HEK293 (cell line): ENCODE results near the gene MOK.

Experiments
- CTCF ChIA-PET: fragments of 350-600 bp; formaldehyde crosslinking; extraction: SDS; loops from one replicate; lab custom pipeline; 2021; ENCODE audit warnings: antibody characterized with exemption; lab: Yijun Ruan, JAX
- POLR2A ChIA-PET: fragments of 300-600 bp; formaldehyde crosslinking; extraction: SDS; loops from one replicate; lab custom pipeline; 2020; ENCODE audit warnings: antibody characterized with exemption, inconsistent platforms; lab: Yijun Ruan, JAX
- H3K27ac ChIP-seq: fragments of 200-500 bp; sonication (Bioruptor generic); 2 replicates; pipeline ENCODE4 v1.5.1; 2014; ENCODE audit warnings: low read depth, low read length, control low read depth, inconsistent platforms; ENCODE audit errors: extremely low read depth
- H3K36me3 ChIP-seq, 2 experiments: fragments of 200-500 bp in 1 of 2; sonication (Bioruptor generic) in 1 of 2; 1 replicate in 1 of 2; 2 replicates in 1 of 2; pipeline ENCODE4 v1.5.1; 2014 to 2017; ENCODE audit warnings: inconsistent platforms in 2 of 2, low read length in 2 of 2; ENCODE audit not compliant: control insufficient read depth in 2 of 2, insufficient read depth in 1 of 2
- H3K4me1 ChIP-seq: fragments of 200-500 bp; sonication (Bioruptor generic); 2 replicates; pipeline ENCODE4 v1.5.1; 2014; ENCODE audit warnings: mild to moderate bottlenecking, low read length, inconsistent platforms; ENCODE audit not compliant: control insufficient read depth, insufficient read depth
- H3K4me3 ChIP-seq: 2 replicates; pipeline ENCODE4 v1.5.1; 2011; ENCODE audit warnings: low read depth, mild to moderate bottlenecking, control low read depth, low read length, moderate library complexity
- H3K9me3 ChIP-seq: fragments of 200-500 bp; sonication (Bioruptor generic); 2 replicates; pipeline ENCODE4 v1.5.1; 2014; ENCODE audit warnings: low read depth, low read length, inconsistent platforms; ENCODE audit not compliant: control insufficient read depth, insufficient read depth
- MZF1 ChIP-seq: fragments of 450-650 bp; formaldehyde crosslinking; IDR thresholded peaks from 2 replicates; pipeline ENCODE4 v1.5.1; 2017; ENCODE audit warnings: missing biosample characterization, missing genetic modification characterization, borderline replicate concordance
- PRDM10 ChIP-seq: fragments of 450-650 bp; formaldehyde crosslinking; IDR thresholded peaks from 2 replicates; pipeline ENCODE4 v1.5.1; 2016; ENCODE audit warnings: missing biosample characterization, missing genetic modification characterization
- ZBTB26 ChIP-seq: fragments of 450-650 bp; formaldehyde crosslinking; optimal IDR thresholded peaks from 2 replicates; pipeline ENCODE3; 2016; ENCODE audit warnings: missing biosample characterization, mild to moderate bottlenecking, missing genetic modification characterization
- ZBTB48 ChIP-seq: fragments of 450-650 bp; formaldehyde crosslinking; IDR thresholded peaks from 2 replicates; pipeline ENCODE4 v1.5.1; 2016; ENCODE audit warnings: missing biosample characterization, missing genetic modification characterization
- ZNF174 ChIP-seq: fragments of 450-650 bp; formaldehyde crosslinking; IDR thresholded peaks from 2 replicates; pipeline ENCODE4 v1.5.0; 2017; ENCODE audit warnings: missing biosample characterization, mild to moderate bottlenecking, missing genetic modification characterization
- ZNF324 ChIP-seq: fragments of 450-650 bp; formaldehyde crosslinking; IDR thresholded peaks from 2 replicates; pipeline ENCODE4 v1.5.1; 2016; ENCODE audit warnings: missing biosample characterization, missing genetic modification characterization
- ZNF354C ChIP-seq: fragments of 450-650 bp; formaldehyde crosslinking; IDR thresholded peaks from 2 replicates; pipeline ENCODE4 v1.5.1; 2016; ENCODE audit warnings: missing biosample characterization, missing genetic modification characterization, low read depth, borderline replicate concordance
- ZNF513 ChIP-seq: fragments of 450-650 bp; IDR thresholded peaks from 2 replicates; pipeline ENCODE4 v1.5.1; 2018; ENCODE audit warnings: missing biosample characterization, missing genetic modification characterization
- ZNF518A ChIP-seq: fragments of 450-650 bp; formaldehyde crosslinking; conservative IDR thresholded peaks from 2 replicates; pipeline ENCODE4 v1.5.1; 2016; ENCODE audit warnings: low read depth, missing biosample characterization, missing genetic modification characterization
- ZNF529 ChIP-seq: fragments of 450-650 bp; formaldehyde crosslinking; IDR thresholded peaks from 2 replicates; pipeline ENCODE4 v1.5.1; 2017; ENCODE audit warnings: missing genetic modification characterization, missing biosample characterization; ENCODE audit not compliant: insufficient replicate concordance
- ZNF544 ChIP-seq: fragments of 450-650 bp; formaldehyde crosslinking; IDR thresholded peaks from 2 replicates; pipeline ENCODE4 v1.5.0; 2017; ENCODE audit warnings: missing biosample characterization, missing genetic modification characterization
- ZNF560 ChIP-seq: fragments of 450-650 bp; formaldehyde crosslinking; IDR thresholded peaks from 2 replicates; pipeline ENCODE4 v1.5.1; 2017; ENCODE audit warnings: missing biosample characterization, missing genetic modification characterization, borderline replicate concordance
- ZNF561 ChIP-seq: fragments of 450-650 bp; IDR thresholded peaks from 2 replicates; pipeline ENCODE4 v1.5.1; 2018; ENCODE audit warnings: missing biosample characterization, missing genetic modification characterization, borderline replicate concordance
- ZSCAN16 ChIP-seq: fragments of 450-650 bp; formaldehyde crosslinking; IDR thresholded peaks from 2 replicates; pipeline ENCODE4 v1.5.1; 2016; ENCODE audit warnings: missing biosample characterization, missing genetic modification characterization
- ZSCAN30 ChIP-seq: fragments of 450-650 bp; IDR thresholded peaks from 2 replicates; pipeline ENCODE4 v1.5.1; 2018; ENCODE audit warnings: missing biosample characterization, mild to moderate bottlenecking, missing genetic modification characterization, moderate library complexity
- TF ChIP-seq, protein P1 (sequence below): fragments of 450-650 bp; formaldehyde crosslinking; IDR thresholded peaks from 2 replicates; pipeline ENCODE4 v1.5.1; 2016; ENCODE audit warnings: missing biosample characterization, missing genetic modification characterization

Gene MOK

GRCh38 chr14:102272392-102272791 is 32.6 kb downstream of the MOK start:
- Histone ChIP-seq H3K27ac (no peak overlapping the region), H3K9me3 (no peaks in the 10 kb centered on the region), H3K4me1 (no peaks in the 10 kb centered on the region), H3K4me3 (no peak overlapping the region), H3K36me3 (no peaks in the 10 kb centered on the region; a peak in 1 of 3 replicates)
- CTCF ChIA-PET = interaction anchor here (0.6 to 1.5 kb wide), 4 partner anchors 11 to 195 kb away, joined by 3 to 6 read pairs (median 4); no protein-coding TSS in a partner anchor
- POLR2A ChIA-PET = no interaction called here
- TF ChIP-seq ZBTB48 (tag by site-specific recombination) (no peak), ZNF354C (tag by site-specific recombination) (no peak), ZNF560 (tag by site-specific recombination) (no peak), ZNF544 (tag by site-specific recombination) (no peak), ZNF324 (tag by site-specific recombination) (no peak), ZBTB26 (tag by site-specific recombination) (no peak), ZSCAN30 (tag by site-specific recombination) (no peak), MZF1 (tag by site-specific recombination) (no peak), ZNF518A (tag by site-specific recombination) (no peak), PRDM10 (no peak), ZNF561 (tag by site-specific recombination) (no peak), ZNF174 (no peak), ZNF529 (tag by site-specific recombination) (no peak), ZSCAN16 (tag by site-specific recombination) (no peak), ZNF513 (tag by site-specific recombination) (no peak)
- TF ChIP-seq, protein P1, sequence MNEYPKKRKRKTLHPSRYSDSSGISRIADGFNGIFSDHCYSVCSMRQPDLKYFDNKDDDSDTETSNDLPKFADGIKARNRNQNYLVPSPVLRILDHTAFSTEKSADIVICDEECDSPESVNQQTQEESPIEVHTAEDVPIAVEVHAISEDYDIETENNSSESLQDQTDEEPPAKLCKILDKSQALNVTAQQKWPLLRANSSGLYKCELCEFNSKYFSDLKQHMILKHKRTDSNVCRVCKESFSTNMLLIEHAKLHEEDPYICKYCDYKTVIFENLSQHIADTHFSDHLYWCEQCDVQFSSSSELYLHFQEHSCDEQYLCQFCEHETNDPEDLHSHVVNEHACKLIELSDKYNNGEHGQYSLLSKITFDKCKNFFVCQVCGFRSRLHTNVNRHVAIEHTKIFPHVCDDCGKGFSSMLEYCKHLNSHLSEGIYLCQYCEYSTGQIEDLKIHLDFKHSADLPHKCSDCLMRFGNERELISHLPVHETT (tag by site-specific recombination) = no peak
